ENCODE data around the gene SP140L.

DNA sequence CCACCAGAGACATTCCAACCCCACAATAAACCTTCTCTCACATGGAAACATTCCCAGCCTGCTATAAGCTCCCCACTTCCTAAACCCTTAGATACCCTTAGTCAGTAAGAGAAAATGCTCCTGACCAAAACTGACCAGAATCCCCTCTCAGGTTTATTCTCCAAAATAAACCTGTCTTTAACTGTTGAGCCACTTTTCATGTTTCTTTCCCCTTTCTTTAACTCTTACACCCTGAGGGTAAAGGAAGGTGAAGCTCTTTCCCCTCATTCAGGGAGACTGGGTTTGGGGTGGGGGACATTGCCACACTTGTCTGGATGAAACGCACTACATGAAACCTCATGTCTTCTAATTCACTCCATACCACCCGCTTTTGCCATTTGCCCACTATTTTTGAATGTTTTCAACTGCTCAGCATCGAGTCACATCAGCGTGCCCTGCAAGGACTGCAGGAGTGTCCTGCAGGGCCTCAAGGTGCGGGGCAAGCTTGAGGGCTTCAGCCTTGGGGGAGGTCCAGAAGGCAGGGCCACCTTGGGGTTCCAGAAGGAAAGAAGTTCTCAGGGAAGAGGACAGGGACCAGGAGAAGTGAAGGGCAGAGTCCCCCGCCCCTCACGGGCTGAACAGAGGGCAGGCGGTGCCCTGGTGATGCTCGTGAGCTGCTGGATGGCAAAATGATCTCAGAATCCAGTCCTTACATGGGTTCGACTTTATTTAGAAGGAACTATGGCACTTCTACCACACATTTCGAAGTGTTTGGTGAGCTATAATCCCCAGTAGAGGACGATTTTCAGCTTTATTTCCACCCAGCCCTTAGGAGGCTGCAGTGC is 4.2 kb upstream of the SP140L start:
- TF ChIP-seq CTCF (IDR thresholded peaks at IDR 0.05 in 8 of 11, conservative IDR thresholded peaks at IDR 0.05 in 3 of 11) (peak in 1 of 11 experiments; percentile 37), POLR2A (IDR thresholded peaks at IDR 0.05) (no peak)
